HepG2 (cell line): ENCODE results near the gene MROH2A. TPM values are rescaled to one million over a fixed set of nuclear protein-coding genes. Genes with fewer than 3 reads are reported as not detected.
A peak's percentile ranks its signal among the peaks of the same experiment; 100 is the strongest.

Source experiments
- HNF1A ChIP-seq, 2 experiments: sonication (generic) in 1 of 2; formaldehyde crosslinking in 1 of 2; IDR thresholded peaks; 2 replicates each; pipeline versions ENCODE4 v1.4.0 to v1.6.1; 2016 to 2020; ENCODE audit warnings: borderline replicate concordance in 1 of 2, low read depth in 1 of 2, mild to moderate bottlenecking in 1 of 2, missing genetic modification reagents in 1 of 2
- MBD4 ChIP-seq: IDR thresholded peaks from 2 replicates; pipeline ENCODE4 v1.6.1; 2012; ENCODE audit warnings: low read length, inconsistent platforms, borderline replicate concordance
- NFYB ChIP-seq: sonication (generic); formaldehyde crosslinking; IDR thresholded peaks from 2 replicates; pipeline ENCODE4 v1.4.0; 2020; ENCODE audit warnings: missing genetic modification reagents
- USF2 ChIP-seq, 2 experiments: sonication (generic) in 1 of 2; formaldehyde crosslinking in 1 of 2; IDR thresholded peaks; 2 replicates each; pipeline versions ENCODE4 v1.5.1 to v1.6.1; 2011 to 2020; ENCODE audit warnings: borderline replicate concordance in 1 of 2, low read depth in 1 of 2, low read length in 1 of 2, mild to moderate bottlenecking in 1 of 2, missing genetic modification reagents in 1 of 2, moderate library complexity in 1 of 2
- ZFP36L1 ChIP-seq: sonication (generic); formaldehyde crosslinking; IDR thresholded peaks from 2 replicates; pipeline ENCODE4 v1.8.0; 2022; ENCODE audit warnings: mild to moderate bottlenecking, missing genetic modification reagents, moderate library complexity
- ZNF841 ChIP-seq: sonication (generic); formaldehyde crosslinking; IDR thresholded peaks from 2 replicates; pipeline ENCODE4 v1.8.1; 2023; ENCODE audit warnings: missing genetic modification reagents, borderline replicate concordance
- polyA plus RNA-seq, 8 experiments: library from polyadenylated mRNA; depleted of rRNA in 3 of 8; stranded (reverse) in 7 of 8; unstranded in 1 of 8; fragments of >200 nt; fragmentation: Illumina TruSeq in 4 of 8; extraction: Trizol in 4 of 8; gene quantifications; 2 replicates each; pipeline versions ENCODE4 v1.2.1 to v1.2.3, GENCODE V29; 2011 to 2016; ENCODE audit warnings: low read depth in 4 of 8, missing spikeins in 1 of 8, mixed read lengths in 1 of 8; ENCODE audit not compliant: insufficient read depth in 1 of 8
- total RNA-seq, 5 experiments: library from RNA; depleted of rRNA; stranded (reverse); fragments of >200 nt; fragmentation: Illumina TruSeq; extraction: Trizol; gene quantifications; 2 replicates each; pipeline ENCODE4 v1.2.3, GENCODE V29; 2016; ENCODE audit warnings: low read depth in 1 of 5

Gene MROH2A
- total and polyA plus RNA-seq, 2 of the 13 experiments (the other 11 are each of a cell fraction or from before 2014, with no cell fraction given), result 0.03 to 0.04 TPM

- no peak for TF ChIP-seq ZNF841 (CRISPR knock-in tag)
- TF ChIP-seq MBD4, result no peak
- peak; percentile 46; the same call in 1 of the 2 replicates for TF ChIP-seq USF2 (IDR thresholded peaks at IDR 0.05; ENCODE audit: low read depth, low read length)
- TF ChIP-seq USF2 (CRISPR knock-in tag; IDR thresholded peaks at IDR 0.05; ENCODE audit: borderline replicate concordance), result peak; percentile 52; the same call in 1 of the 2 replicates
- peak; percentile 46; the same call in 1 of the 2 replicates for TF ChIP-seq NFYB
- TF ChIP-seq HNF1A (IDR thresholded peaks at IDR 0.05; ENCODE audit: low read depth), result no peak
- TF ChIP-seq HNF1A (CRISPR knock-in tag; IDR thresholded peaks at IDR 0.05; ENCODE audit: borderline replicate concordance), result no peak
- no peak for TF ChIP-seq ZFP36L1 (CRISPR knock-in tag)
These were observed 36.1 kb downstream of the MROH2A start (continued) for GRCh38 chr2:233814056-233814835.
